OCI-LY1 (cell line): Measurements from ENCODE around the gene EVL.
A peak's percentile ranks its signal among the peaks of the same experiment; 100 is the strongest.

Source experiments
- H2AFZ ChIP-seq: fragments of 200-600 bp; sonication (generic), shearing (Covaris generic); 2 replicates; pipeline ENCODE4 v1.6.0; 2014; ENCODE audit warnings: antibody characterized with exemption, mild to moderate bottlenecking, low read length
- H3F3A ChIP-seq: fragments of 200-600 bp; sonication (generic), shearing (Covaris generic); 2 replicates; pipeline ENCODE4 v1.6.0; 2014; ENCODE audit warnings: mild to moderate bottlenecking, antibody characterized with exemption, low read length, moderate library complexity; ENCODE audit not compliant: insufficient read depth
- H3K27ac ChIP-seq: fragments of 200-600 bp; sonication (generic); 2 replicates; pipeline ENCODE4 v1.5.1; 2014; ENCODE audit warnings: low read length, mixed run types, mild to moderate bottlenecking, low read depth; ENCODE audit not compliant: poor library complexity, severe bottlenecking
- H3K27me3 ChIP-seq: fragments of 200-600 bp; sonication (generic); 2 replicates; pipeline ENCODE4 v1.6.0; 2014; ENCODE audit warnings: antibody characterized with exemption, mild to moderate bottlenecking, low read length, moderate library complexity; ENCODE audit not compliant: insufficient read depth
- H3K36me3 ChIP-seq: fragments of 200-600 bp; sonication (generic); 2 replicates; pipeline ENCODE4 v1.6.1; 2014; ENCODE audit warnings: mild to moderate bottlenecking, antibody characterized with exemption, low read length, moderate library complexity, mixed read lengths; ENCODE audit not compliant: insufficient read depth
- H3K4me1 ChIP-seq: fragments of 200-600 bp; sonication (generic); 2 replicates; pipeline ENCODE4 v1.5.1; 2014; ENCODE audit warnings: mild to moderate bottlenecking, low read length, moderate library complexity; ENCODE audit not compliant: insufficient read depth, severe bottlenecking
- H3K4me2 ChIP-seq: fragments of 200-600 bp; sonication (generic), shearing (Covaris generic); 2 replicates; pipeline ENCODE4 v1.6.1; 2014; ENCODE audit warnings: low read length
- H3K4me3 ChIP-seq: fragments of 200-600 bp; sonication (generic); 2 replicates; pipeline ENCODE4 v1.5.1; 2014; ENCODE audit warnings: low read length, low read depth, mild to moderate bottlenecking, mixed read lengths; ENCODE audit not compliant: poor library complexity, severe bottlenecking
- H3K79me2 ChIP-seq: fragments of 200-600 bp; shearing (Covaris generic); 2 replicates; pipeline ENCODE4 v1.6.1; 2016; ENCODE audit warnings: mixed run types, low read length, mixed read lengths; ENCODE audit not compliant: insufficient read depth
- H3K9ac ChIP-seq: fragments of 200-600 bp; sonication (generic), shearing (Covaris generic); 2 replicates; pipeline ENCODE4 v1.6.1; 2014; ENCODE audit warnings: mild to moderate bottlenecking, low read length, mixed read lengths
- H3K9me2 ChIP-seq: fragments of 200-600 bp; sonication (generic), shearing (Covaris generic); 2 replicates; pipeline ENCODE4 v1.6.1; 2014; ENCODE audit warnings: low read depth, mild to moderate bottlenecking, low read length, mixed read lengths
- H3K9me3 ChIP-seq: fragments of 200-600 bp; shearing (Covaris generic); 2 replicates; pipeline ENCODE4 v1.6.1; 2014; ENCODE audit warnings: low read length, mixed read lengths
- H4K20me1 ChIP-seq: fragments of 200-600 bp; sonication (generic), shearing (Covaris generic); 2 replicates; pipeline ENCODE4 v1.6.0; 2016; ENCODE audit warnings: mild to moderate bottlenecking, low read length; ENCODE audit not compliant: insufficient read depth
- EZH2 ChIP-seq: fragments of 200-600 bp; sonication (generic), shearing (Covaris generic); IDR thresholded peaks from 2 replicates; pipeline ENCODE4 v1.8.0; 2017; ENCODE audit warnings: borderline replicate concordance, mixed run types, mild to moderate bottlenecking, antibody characterized with exemption, low read length, moderate library complexity, mixed read lengths
- TF ChIP-seq, protein P1 (sequence below): fragments of 200-600 bp; sonication (generic), shearing (Covaris generic); IDR thresholded peaks from 2 replicates; pipeline ENCODE4 v1.5.1; 2017; ENCODE audit warnings: mild to moderate bottlenecking, antibody characterized with exemption, low read length, moderate library complexity, mixed read lengths

Gene EVL

DNA sequence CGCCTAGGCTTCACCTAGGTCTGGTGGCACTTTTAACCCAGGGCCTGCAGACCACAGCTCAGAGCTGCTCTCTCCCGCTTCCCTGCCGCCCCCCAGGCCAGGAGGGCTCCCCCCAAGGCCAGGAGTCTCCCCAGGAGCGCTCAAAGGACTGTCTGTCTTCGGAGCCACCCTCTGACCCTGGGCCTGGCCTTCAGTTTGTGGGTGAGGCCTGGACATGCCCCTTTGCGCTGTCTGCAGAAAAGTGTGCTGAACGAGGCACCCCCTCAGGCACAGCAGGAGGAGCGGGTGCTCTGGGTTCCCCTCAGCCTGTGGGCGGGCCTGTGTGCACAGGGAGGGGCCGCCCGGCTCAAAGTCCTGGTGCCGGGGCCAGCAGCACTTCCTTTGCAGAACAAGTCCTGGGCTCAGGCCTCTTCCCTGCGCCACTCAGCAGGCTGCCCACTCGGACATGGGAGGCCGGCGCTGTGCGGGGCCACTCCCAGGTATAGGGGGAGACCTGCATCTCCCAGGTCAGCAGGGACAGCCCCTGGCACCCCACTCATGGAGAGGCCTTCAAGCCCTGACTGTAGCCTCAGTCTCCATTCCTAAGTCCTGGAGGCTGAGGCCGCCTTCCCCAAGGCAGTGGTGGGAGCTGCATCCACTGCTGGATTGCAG is 79.9 kb downstream of the EVL start:
- Histone ChIP-seq H3K79me2 (no peaks in the 10 kb centered on the region), H3K4me2 (no peak overlapping the region), H4K20me1 (no peaks in the 10 kb centered on the region), H3K4me1 (peaks cover 18% of the 10 kb centered on the region), H3K36me3 (no peaks in the 10 kb centered on the region), H3K9ac (no peak overlapping the region), H3F3A (no peaks in the 10 kb centered on the region), H3K27ac (no peak overlapping the region), H3K4me3 (no peak overlapping the region), H3K9me2 (no peaks in the 10 kb centered on the region), H3K27me3 (no peaks in the 10 kb centered on the region), H3K9me3 (no peaks in the 10 kb centered on the region), H2AFZ (no peak overlapping the region)
- no peak for TF ChIP-seq EZH2
- TF ChIP-seq, protein P1, sequence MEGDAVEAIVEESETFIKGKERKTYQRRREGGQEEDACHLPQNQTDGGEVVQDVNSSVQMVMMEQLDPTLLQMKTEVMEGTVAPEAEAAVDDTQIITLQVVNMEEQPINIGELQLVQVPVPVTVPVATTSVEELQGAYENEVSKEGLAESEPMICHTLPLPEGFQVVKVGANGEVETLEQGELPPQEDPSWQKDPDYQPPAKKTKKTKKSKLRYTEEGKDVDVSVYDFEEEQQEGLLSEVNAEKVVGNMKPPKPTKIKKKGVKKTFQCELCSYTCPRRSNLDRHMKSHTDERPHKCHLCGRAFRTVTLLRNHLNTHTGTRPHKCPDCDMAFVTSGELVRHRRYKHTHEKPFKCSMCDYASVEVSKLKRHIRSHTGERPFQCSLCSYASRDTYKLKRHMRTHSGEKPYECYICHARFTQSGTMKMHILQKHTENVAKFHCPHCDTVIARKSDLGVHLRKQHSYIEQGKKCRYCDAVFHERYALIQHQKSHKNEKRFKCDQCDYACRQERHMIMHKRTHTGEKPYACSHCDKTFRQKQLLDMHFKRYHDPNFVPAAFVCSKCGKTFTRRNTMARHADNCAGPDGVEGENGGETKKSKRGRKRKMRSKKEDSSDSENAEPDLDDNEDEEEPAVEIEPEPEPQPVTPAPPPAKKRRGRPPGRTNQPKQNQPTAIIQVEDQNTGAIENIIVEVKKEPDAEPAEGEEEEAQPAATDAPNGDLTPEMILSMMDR = no peak

DNA sequence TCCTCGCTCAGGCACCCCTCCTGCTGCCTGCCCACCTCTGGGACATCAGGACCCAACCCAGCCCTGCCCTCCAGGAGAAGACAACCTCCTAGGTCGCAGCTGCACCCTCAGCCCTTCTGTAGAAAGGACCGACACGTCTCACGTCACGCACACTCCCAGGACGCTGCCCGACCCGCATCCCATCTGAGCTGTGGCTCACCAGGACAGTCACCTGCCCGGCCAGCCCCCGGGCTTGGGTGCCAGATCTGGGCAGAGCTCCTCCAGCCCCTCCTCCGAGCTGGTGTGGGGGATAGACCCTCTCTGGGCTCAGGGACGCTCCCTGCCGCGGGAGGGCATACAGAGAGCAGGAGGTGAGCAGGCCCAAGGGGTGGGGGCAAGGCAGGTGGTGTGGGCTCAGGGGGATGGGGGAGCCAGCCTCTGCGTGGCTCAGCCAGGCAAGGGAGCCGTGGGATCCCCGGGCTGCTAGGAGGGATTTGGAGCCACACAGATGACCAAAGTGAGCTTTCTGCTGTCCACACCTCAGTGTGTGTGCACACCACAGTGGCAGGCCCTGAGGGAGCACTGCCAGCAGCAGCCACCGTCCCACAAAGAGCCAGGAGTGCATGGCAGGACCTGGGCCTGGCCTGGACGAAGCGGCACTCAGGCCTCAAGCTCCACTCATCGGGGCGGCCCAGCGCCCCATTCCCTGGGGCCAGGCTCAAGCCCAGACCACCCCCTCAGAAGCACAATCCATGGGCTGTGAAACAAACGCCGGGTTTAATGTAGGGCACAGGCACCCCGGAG is 80.7 kb downstream of the EVL start:
- TF ChIP-seq, protein P1 = no peak
- TF ChIP-seq EZH2 = no peak
- Histone ChIP-seq H3K9ac (no peak overlapping the region), H3K9me3 (no peaks in the 10 kb centered on the region), H3K9me2 (no peaks in the 10 kb centered on the region), H3K36me3 (no peaks in the 10 kb centered on the region), H3K79me2 (no peaks in the 10 kb centered on the region), H3K27ac (no peak overlapping the region), H3F3A (no peaks in the 10 kb centered on the region), H3K27me3 (no peaks in the 10 kb centered on the region), H3K4me3 (no peak overlapping the region), H3K4me2 (no peak overlapping the region), H3K4me1 (peaks cover 18% of the 10 kb centered on the region), H4K20me1 (no peaks in the 10 kb centered on the region), H2AFZ (no peak overlapping the region)

DNA sequence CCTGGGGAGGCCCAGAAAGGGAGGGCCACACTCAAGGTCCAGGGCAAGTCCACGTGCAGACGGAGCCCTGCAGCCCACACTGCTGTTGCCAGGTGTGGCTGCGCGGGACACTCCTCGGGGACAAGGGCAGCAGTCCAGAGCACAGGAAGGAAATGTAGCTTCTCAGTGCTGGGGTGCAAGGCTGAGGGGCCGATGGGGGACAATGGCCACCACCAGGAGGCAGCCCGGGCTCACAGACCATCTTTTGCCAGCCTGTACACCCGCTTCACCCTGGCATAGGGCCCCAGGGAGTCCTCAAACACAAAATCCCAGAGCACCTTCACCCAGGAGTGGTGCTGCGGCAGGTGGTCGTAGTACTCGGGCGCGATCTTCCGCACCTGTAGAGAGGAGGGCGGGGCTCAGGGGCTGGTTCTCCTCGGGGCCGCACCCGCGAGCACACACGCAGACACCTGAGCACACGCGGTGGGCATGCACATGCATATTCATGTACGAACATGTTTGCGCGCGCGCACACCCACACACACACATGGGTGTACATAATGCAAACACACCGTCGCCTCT is 81.4 kb downstream of the EVL start:
- TF ChIP-seq EZH2 = no peak
- TF ChIP-seq, protein P1 = 0 out of 2 replicates have a peak, but pooled peaks have one; percentile 8
- Histone ChIP-seq H3K4me1 (peaks cover 18% of the 10 kb centered on the region), H2AFZ (no peak overlapping the region), H3K79me2 (no peaks in the 10 kb centered on the region), H3K9ac (no peak overlapping the region; the same call in 1 of the 2 replicates), H4K20me1 (no peaks in the 10 kb centered on the region), H3K9me3 (no peaks in the 10 kb centered on the region), H3F3A (no peaks in the 10 kb centered on the region), H3K9me2 (no peaks in the 10 kb centered on the region), H3K36me3 (no peaks in the 10 kb centered on the region), H3K27ac (no peak overlapping the region), H3K4me2 (peak overlapping the region; percentile 49), H3K4me3 (peak overlapping the region; percentile 39), H3K27me3 (no peaks in the 10 kb centered on the region)
